GM23338 (cell line): Measurements from ENCODE around the gene CORO7. TPM values are rescaled to one million over a fixed set of nuclear protein-coding genes. Genes with fewer than 3 reads are reported as not detected.

Experiments
- ATAC-seq: fragments of 200-7000 bp; cut with Tn5 transposase; 3 replicates; pipeline ENCODE4 v1.9.1; 2020
- DNase-seq: peaks from one replicate; pipeline ENCODE4 v3.0.0-alpha.2; 2015; ENCODE audit warnings: low spot score
- H2AFZ ChIP-seq: fragments of 200-600 bp; sonication (generic); 2 replicates; pipeline ENCODE4 v1.8.0; 2016; ENCODE audit warnings: antibody characterized with exemption, mild to moderate bottlenecking, moderate library complexity
- H3F3A ChIP-seq: fragments of 200-600 bp; sonication (generic); replicated peaks from 2 replicates; pipeline ENCODE4 v1.8.0; 2017; ENCODE audit warnings: antibody characterized with exemption, mixed run types, low read depth
- H3K27ac ChIP-seq: fragments of 200-600 bp; sonication (generic); 2 replicates; pipeline ENCODE4 v1.6.1; 2016; ENCODE audit warnings: low read depth
- H3K27me3 ChIP-seq: fragments of 200-600 bp; sonication (generic); 2 replicates; pipeline ENCODE4 v1.8.0; 2016; ENCODE audit warnings: mild to moderate bottlenecking, mixed run types, moderate library complexity; ENCODE audit not compliant: insufficient read depth
- H3K36me3 ChIP-seq: fragments of 200-600 bp; sonication (generic); 2 replicates; pipeline ENCODE4 v1.8.0; 2016; ENCODE audit warnings: mild to moderate bottlenecking; ENCODE audit not compliant: insufficient read depth
- H3K4me1 ChIP-seq: fragments of 200-600 bp; sonication (generic); 2 replicates; pipeline ENCODE4 v1.8.0; 2016; ENCODE audit warnings: mild to moderate bottlenecking, moderate library complexity; ENCODE audit not compliant: insufficient read depth
- H3K4me2 ChIP-seq: fragments of 200-600 bp; sonication (generic); 2 replicates; pipeline ENCODE4 v1.7.1; 2017; ENCODE audit warnings: mixed run types
- H3K4me3 ChIP-seq: fragments of 200-600 bp; sonication (generic); 2 replicates; pipeline ENCODE4 v1.6.1; 2016; ENCODE audit warnings: mixed run types
- H3K79me2 ChIP-seq: fragments of 200-600 bp; sonication (generic); replicated peaks from 2 replicates; pipeline ENCODE4 v1.8.0; 2017; ENCODE audit warnings: mild to moderate bottlenecking; ENCODE audit not compliant: insufficient read depth
- H3K9me2 ChIP-seq: fragments of 200-600 bp; sonication (generic); 2 replicates; pipeline ENCODE4 v1.8.0; 2017; ENCODE audit not compliant: insufficient read depth
- H4K20me1 ChIP-seq: fragments of 200-600 bp; sonication (generic); replicated peaks from 2 replicates; pipeline ENCODE4 v1.8.0; 2017; ENCODE audit warnings: mild to moderate bottlenecking; ENCODE audit not compliant: insufficient read depth
- H3K27ac Mint-ChIP-seq: 2 replicates; pipeline ENCODE4 v1.8.0; 2020; ENCODE audit warnings: inconsistent platforms, mild to moderate bottlenecking, moderate library complexity, mixed read lengths
- H3K27me3 Mint-ChIP-seq: 3 replicates; pipeline ENCODE4 v1.8.0; 2022; ENCODE audit warnings: low read depth, mild to moderate bottlenecking, moderate library complexity, mixed read lengths, inconsistent platforms; ENCODE audit not compliant: insufficient read depth, poor library complexity
- H3K36me3 Mint-ChIP-seq: 3 replicates; pipeline ENCODE4 v1.8.0; 2021; ENCODE audit warnings: low read depth, mild to moderate bottlenecking, inconsistent platforms, moderate library complexity, mixed read lengths
- H3K4me1 Mint-ChIP-seq: 3 replicates; pipeline ENCODE4 v1.8.0; 2020; ENCODE audit warnings: mild to moderate bottlenecking, inconsistent platforms, mixed read lengths
- H3K4me3 Mint-ChIP-seq: 3 replicates; pipeline ENCODE4 v1.8.0; 2021; ENCODE audit warnings: moderate library complexity, mild to moderate bottlenecking, inconsistent platforms, mixed read lengths
- H3K9me3 Mint-ChIP-seq: 3 replicates; pipeline ENCODE4 v1.8.0; 2020; ENCODE audit warnings: moderate library complexity, mild to moderate bottlenecking, inconsistent platforms, mixed read lengths
- CREB1 ChIP-seq: fragments of 250-450 bp; sonication (Bioruptor Pico); IDR thresholded peaks from 2 replicates; pipeline ENCODE4 v1.5.0; 2020; ENCODE audit warnings: low read depth, mild to moderate bottlenecking, moderate library complexity
- CTCF ChIP-seq, 2 experiments: fragments of 200-600 bp in 1 of 2; sonication (generic) in 1 of 2; conservative IDR thresholded peaks; 2 replicates each; pipeline versions ENCODE4 v1.5.1 to v1.6.1; 2016 to 2017; ENCODE audit warnings: antibody characterized with exemption in 2 of 2, low read depth in 2 of 2, mild to moderate bottlenecking in 2 of 2, moderate library complexity in 1 of 2
- ETS1 ChIP-seq: IDR thresholded peaks from 2 replicates; pipeline ENCODE4 v1.6.1; 2016; ENCODE audit warnings: antibody characterized with exemption
- EZH2 ChIP-seq: fragments of 200-600 bp; sonication (generic); IDR thresholded peaks from one replicate; pipeline ENCODE4 v1.8.0; 2017; ENCODE audit warnings: antibody characterized with exemption, mild to moderate bottlenecking, low read depth; ENCODE audit not compliant: unreplicated experiment
- EZH2phosphoT487 ChIP-seq: fragments of 200-600 bp; sonication (generic); IDR thresholded peaks from one replicate; pipeline ENCODE4 v1.8.1; 2018; ENCODE audit warnings: antibody characterized with exemption; ENCODE audit not compliant: unreplicated experiment
- JUNB ChIP-seq: IDR thresholded peaks from one replicate; pipeline ENCODE4 v1.6.1; 2016; ENCODE audit warnings: antibody characterized with exemption; ENCODE audit not compliant: unreplicated experiment
- NANOG ChIP-seq: IDR thresholded peaks from 2 replicates; pipeline ENCODE4 v1.6.1; 2016; ENCODE audit warnings: antibody characterized with exemption, borderline replicate concordance
- REST ChIP-seq: IDR thresholded peaks from one replicate; pipeline ENCODE4 v1.6.1; 2018; ENCODE audit warnings: antibody characterized with exemption; ENCODE audit not compliant: unreplicated experiment
- STAT1 ChIP-seq: IDR thresholded peaks from one replicate; pipeline ENCODE4 v1.6.1; 2016; ENCODE audit warnings: antibody characterized with exemption; ENCODE audit not compliant: unreplicated experiment
- polyA plus RNA-seq: library from polyadenylated mRNA; unstranded; fragments of >200 nt; fragmentation: Nextera tagmentation; extraction: Ambion mirVana; gene quantifications from 2 replicates; pipeline ENCODE4 v1.2.1, GENCODE V29; 2016
- total RNA-seq: library from RNA; depleted of rRNA; stranded (reverse); fragments of >200 nt; shearing (Covaris generic); gene quantifications from 2 replicates; pipeline ENCODE4 v1.2.3, GENCODE V29; 2014

Gene CORO7
- total and polyA plus RNA-seq, 2 experiments from 2014 or later = 14.2 to 46.4 TPM

- TF ChIP-seq CTCF (conservative IDR thresholded peaks at IDR 0.05; ENCODE audit: low read depth in 2 of 2) (no peak), NANOG (no peak), CREB1 (CRISPR knock-in tag) (no peak), STAT1 (no peak), JUNB (no peak), REST (no peak), EZH2phosphoT487 (no peak)
Observed at GRCh38 chr16:4411684-4412083, 4.7 kb downstream of the CORO7 start (continued).

- peaks cover 5% of the 10 kb centered on the region; the same call in 1 of the 2 replicates for H3K4me1 ChIP-seq
- peaks cover 8% of the 10 kb centered on the region for H4K20me1 ChIP-seq
- DNase-seq (no peak), ATAC-seq (no peak)
- no peaks in the 10 kb centered on the region; the same call in 2 of the 3 replicates for H3K9me3 Mint-ChIP-seq
- no peaks in the 10 kb centered on the region for H3K27me3 ChIP-seq
- no peak overlapping the region; the same call in 1 of the 2 replicates for H3K27ac ChIP-seq
- peaks cover 8% of the 10 kb centered on the region for H3K4me1 Mint-ChIP-seq
- H2AFZ ChIP-seq = no peak overlapping the region
- peaks cover 3% of the 10 kb centered on the region; the same call in 1 of the 3 replicates for H3K36me3 Mint-ChIP-seq
- no peak overlapping the region for H3K27ac Mint-ChIP-seq
- peaks cover 4% of the 10 kb centered on the region; the same call in 1 of the 2 replicates for H3F3A ChIP-seq
- peaks cover 10% of the 10 kb centered on the region for H3K79me2 ChIP-seq
- H3K4me3 ChIP-seq = no peak overlapping the region
- H3K9me2 ChIP-seq = no peaks in the 10 kb centered on the region
- H3K4me3 Mint-ChIP-seq = no peak overlapping the region; the same call in 2 of the 3 replicates
- H3K4me2 ChIP-seq = no peak overlapping the region
- H3K27me3 Mint-ChIP-seq = peaks cover 11% of the 10 kb centered on the region
- no peaks in the 10 kb centered on the region; the same call in 1 of the 2 replicates for H3K36me3 ChIP-seq
- TF ChIP-seq JUNB (no peak), CTCF (conservative IDR thresholded peaks at IDR 0.05; ENCODE audit: low read depth in 2 of 2) (no peak), EZH2 (no peak), ETS1 (no peak), REST (no peak)
Observed at GRCh38 chr16:4410335-4411075, 5.9 kb downstream of the CORO7 start.
